ENCODE data around the gene ALG6. TPM values are rescaled to one million over a fixed set of nuclear protein-coding genes. Genes with fewer than 3 reads are reported as not detected.
"Not testable (repeated sequence)": the region's sequence is repeated elsewhere in the genome, so short reads cannot be mapped to it uniquely, and the experiment has no call there.

ALG6 gene
- total RNA-seq, 2 donors from 2014 or later: 18.1 to 20.4 TPM

DNA sequence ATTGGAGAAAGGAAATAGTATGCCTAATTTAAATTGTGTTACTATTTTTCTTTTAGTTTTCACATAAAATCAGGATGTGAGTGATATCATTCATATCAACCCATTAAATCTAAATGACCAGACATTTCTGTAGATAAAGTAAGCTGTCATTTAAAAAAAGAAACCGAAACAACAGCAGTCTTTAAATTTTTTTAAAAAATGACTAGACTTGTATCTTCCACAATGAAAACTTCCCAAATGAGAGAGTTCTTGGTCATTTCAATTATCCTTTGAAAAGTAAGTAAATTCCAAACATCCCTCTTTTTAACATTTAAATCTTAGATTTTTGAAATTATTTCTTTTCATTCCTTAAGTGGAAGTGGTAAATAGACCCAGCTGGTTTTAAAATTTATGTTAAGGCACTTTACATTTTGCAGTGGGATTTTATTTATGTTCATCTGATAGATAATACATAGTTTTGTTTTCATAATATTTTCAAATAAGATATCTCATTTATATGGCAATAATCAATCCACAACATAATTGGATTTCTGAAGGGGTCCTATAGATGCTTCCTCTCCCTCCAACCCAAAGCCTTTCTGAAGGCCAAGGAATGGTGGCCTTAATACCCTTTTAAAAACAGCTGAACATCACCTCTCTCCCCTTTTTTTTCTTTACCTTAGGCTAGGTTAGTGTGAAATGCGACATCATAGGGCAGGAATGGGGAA, 42.0 kb upstream of the ALG6 start:
- Mint-ChIP-seq H3K4me1 (peaks cover 13% of the 10 kb centered on the region), H3K27ac (no peak overlapping the region)

DNA sequence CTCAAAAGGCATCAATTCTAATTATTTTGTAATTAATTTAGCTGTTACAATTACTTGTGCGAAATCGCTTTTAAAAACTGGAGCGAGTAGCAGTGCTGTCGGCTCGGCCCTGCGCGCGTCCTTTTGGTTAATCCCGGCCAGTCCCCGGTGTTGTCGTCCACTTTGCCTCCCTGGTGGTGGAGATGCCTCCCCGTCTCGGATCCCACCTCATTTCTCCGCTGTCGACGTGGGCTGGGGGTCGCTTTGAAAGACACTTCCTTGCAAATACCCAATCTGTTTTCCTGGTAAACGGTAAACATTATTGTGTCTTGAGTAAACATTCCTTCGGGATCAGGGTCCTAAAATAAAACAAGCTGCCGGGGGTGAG, 41.3 kb upstream of the ALG6 start:
- Mint-ChIP-seq H3K27ac (no peak overlapping the region), H3K9me3 (peaks cover 3% of the 10 kb centered on the region), H3K36me3 (ENCODE audit: low read depth) (peaks cover 34% of the 10 kb centered on the region), H3K27me3 (peaks cover 63% of the 10 kb centered on the region), H3K4me3 (no peak overlapping the region), H3K4me1 (peaks cover 13% of the 10 kb centered on the region)
- ATAC-seq (replicated peaks): no peak

More for the DNA sequence above, 42.0 kb upstream of the ALG6 start:
- no peak for ATAC-seq (replicated peaks)
- Mint-ChIP-seq H3K4me3 (no peak overlapping the region), H3K27me3 (peaks cover 56% of the 10 kb centered on the region), H3K36me3 (ENCODE audit: low read depth) (peaks cover 38% of the 10 kb centered on the region), H3K9me3 (peaks cover 3% of the 10 kb centered on the region)

DNA sequence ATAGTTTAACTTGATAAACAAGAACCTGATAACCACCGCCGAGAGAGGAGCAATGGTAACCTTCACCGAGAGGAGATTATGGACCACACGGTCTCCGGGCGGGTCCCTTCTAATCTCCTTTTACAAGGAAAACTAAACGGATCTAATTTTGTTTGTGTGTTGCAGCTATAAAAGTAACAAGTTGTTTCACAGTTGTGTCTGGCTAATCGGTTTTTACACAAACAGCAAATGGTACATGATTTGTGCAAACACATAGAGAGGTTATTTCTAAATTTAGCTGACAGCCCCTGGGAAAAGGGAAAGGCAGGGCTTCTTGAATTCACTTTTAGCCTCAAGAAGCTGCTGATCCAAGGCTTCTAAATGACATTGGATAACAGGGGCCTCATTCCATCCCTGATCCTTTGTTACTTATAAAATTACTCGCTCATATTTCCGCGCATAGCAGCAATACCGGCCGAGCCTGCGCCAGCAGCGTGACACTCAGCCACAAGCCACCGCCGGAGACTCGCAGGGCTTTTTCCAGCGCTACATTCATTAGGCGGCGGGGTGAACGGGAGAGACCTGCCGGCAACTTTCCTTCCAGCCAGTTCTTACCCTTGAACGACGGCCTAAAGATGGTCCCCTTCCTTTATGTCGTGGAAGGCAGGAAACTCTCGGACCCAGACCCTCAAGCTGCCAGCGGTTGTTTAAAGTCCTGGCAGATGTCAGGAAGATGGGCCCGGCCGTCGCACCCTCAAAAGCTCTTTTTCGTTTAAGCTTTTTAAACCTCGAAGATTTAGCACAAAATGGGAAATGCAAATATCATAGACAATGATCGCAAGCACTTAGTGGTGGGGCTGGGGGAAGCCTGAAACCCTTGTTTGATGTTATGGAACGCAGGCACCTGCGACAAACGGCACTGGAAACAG, 40.7 kb upstream of the ALG6 start:
- Mint-ChIP-seq H3K27me3 (peaks cover 60% of the 10 kb centered on the region), H3K4me3 (peak overlapping the region; percentile 30), H3K27ac (no peak overlapping the region), H3K4me1 (peaks cover 8% of the 10 kb centered on the region), H3K36me3 (ENCODE audit: low read depth) (peaks cover 28% of the 10 kb centered on the region), H3K9me3 (peaks cover 3% of the 10 kb centered on the region)
- ATAC-seq (replicated peaks): no peak

DNA sequence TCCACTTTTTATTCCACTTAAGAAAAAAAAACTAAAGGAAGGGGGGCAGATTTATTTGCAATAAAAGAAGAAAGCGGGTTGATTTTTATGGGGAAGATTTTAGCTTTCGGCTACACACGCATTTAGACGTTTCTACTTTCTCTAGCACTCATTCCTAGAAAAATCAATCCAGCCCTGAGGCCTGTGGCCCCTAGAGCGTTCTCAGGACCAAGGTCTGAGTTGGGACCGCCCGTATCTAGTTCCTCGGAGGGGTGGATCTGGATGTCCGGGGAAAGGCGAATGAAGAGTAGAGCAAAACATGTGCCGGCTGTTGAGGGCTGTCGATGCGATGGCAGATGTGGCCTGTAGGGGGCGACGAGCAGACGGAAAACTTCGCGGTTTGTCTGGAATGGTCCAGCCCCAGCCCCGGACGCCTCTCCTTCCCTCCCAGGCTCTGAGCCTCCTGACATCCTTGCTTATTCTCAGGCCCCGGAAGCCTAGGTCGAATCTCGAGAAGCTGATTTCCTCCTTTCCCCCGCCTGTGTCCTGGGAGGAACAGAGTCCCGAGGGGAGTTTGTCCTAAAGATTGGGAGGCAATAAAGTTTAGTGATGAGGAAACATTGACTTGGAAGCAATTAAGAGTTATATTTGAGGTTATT, 39.9 kb upstream of the ALG6 start:
- H3K27ac Mint-ChIP-seq: no peak overlapping the region
- H3K4me1 Mint-ChIP-seq: peaks cover 6% of the 10 kb centered on the region
- H3K36me3 Mint-ChIP-seq (ENCODE audit: low read depth): peaks cover 26% of the 10 kb centered on the region
- peak; percentile 39 for ATAC-seq (replicated peaks)
- H3K27me3 Mint-ChIP-seq: peaks cover 64% of the 10 kb centered on the region
- peaks cover 3% of the 10 kb centered on the region for H3K9me3 Mint-ChIP-seq
- H3K4me3 Mint-ChIP-seq: peak overlapping the region; percentile 30

DNA sequence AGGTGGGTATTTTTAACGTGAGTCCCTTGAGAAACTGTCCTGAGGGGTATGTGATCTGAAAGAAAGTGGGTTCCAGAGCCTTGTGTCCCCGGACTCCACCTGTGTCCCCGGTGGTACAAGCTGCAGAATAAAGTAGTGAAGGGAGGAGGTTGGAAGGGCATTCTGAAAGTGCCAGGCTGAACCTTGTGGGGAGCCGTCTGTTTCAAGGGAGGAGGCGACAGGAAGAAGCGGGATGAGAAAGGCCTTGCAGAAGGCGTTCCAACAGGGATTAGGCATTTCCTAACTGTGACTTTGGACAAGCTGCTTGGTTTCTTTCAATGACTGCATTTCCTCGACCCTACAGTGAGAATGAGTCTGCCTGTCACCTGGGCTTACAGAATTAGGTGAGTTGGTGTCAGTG, 39.3 kb upstream of the ALG6 start:
- Mint-ChIP-seq H3K4me3 (no peak overlapping the region), H3K9me3 (peaks cover 3% of the 10 kb centered on the region), H3K27ac (no peak overlapping the region), H3K36me3 (ENCODE audit: low read depth) (peaks cover 26% of the 10 kb centered on the region), H3K27me3 (peaks cover 68% of the 10 kb centered on the region), H3K4me1 (peaks cover 6% of the 10 kb centered on the region)
- ATAC-seq (replicated peaks): no peak

DNA sequence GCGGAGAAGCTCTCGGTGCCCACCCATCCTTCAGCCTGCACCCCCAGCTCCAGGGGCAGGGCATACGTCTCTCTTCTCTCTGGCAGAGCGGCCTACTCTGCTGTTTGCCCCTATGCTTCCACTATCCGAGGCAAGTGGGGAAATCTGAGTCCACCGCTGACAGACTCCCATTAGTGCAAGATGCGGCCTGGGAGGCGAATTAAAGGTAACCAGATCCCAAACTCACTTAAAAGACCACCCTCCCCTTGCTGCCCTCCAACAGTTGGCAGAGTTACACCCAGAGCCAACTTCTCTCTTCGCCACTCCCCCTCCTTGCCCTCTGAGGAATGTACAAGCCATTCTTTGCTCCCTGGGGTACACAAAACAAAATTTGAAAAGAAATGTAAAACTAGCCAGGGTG, 38.6 kb upstream of the ALG6 start:
- Mint-ChIP-seq H3K4me3 (no peak overlapping the region), H3K4me1 (peaks cover 6% of the 10 kb centered on the region), H3K27me3 (peaks cover 72% of the 10 kb centered on the region), H3K36me3 (ENCODE audit: low read depth) (peaks cover 26% of the 10 kb centered on the region), H3K27ac (no peak overlapping the region), H3K9me3 (peaks cover 3% of the 10 kb centered on the region)
- no peak for ATAC-seq (replicated peaks)

DNA sequence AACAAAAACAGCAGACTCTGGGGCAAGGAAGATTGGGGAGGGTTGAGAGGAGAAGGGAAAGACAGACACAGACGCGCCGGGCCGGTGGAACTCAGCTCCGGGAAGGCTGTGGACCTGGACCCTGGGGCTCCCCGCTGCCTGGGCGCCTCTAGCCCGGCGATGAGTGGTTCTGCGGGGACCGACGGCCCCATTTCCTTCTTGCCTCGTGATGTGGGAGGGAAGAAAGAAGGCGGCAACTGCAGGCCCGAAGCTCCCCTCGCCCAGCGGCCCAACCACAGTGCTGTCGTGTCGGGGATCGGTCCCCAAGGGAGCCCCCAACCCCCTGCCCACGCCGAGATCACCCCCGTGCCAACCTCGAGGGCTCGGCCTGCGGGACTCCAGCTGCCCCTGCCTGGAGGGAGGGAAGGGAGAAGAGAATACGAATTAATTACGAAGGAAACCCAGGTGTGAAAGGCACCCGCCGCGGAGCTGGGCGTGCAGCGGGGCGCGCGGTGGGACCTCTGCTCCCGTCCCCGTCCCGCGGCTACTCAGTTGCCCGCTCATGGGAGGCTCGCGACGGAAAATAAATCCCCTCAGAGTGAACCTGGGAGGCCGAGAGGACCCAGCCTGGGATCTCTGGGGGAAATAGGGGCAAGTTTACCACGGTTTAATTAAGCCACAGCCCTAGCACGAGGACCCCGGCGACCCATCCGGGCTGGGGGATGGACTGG, 37.7 kb upstream of the ALG6 start:
- peaks cover 6% of the 10 kb centered on the region for H3K4me1 Mint-ChIP-seq
- peaks cover 3% of the 10 kb centered on the region for H3K9me3 Mint-ChIP-seq
- no peak for ATAC-seq (replicated peaks)
- no peak overlapping the region for H3K27ac Mint-ChIP-seq
- H3K4me3 Mint-ChIP-seq: peak overlapping the region; percentile 31
- H3K36me3 Mint-ChIP-seq (ENCODE audit: low read depth): peaks cover 20% of the 10 kb centered on the region
- H3K27me3 Mint-ChIP-seq: peaks cover 76% of the 10 kb centered on the region

DNA sequence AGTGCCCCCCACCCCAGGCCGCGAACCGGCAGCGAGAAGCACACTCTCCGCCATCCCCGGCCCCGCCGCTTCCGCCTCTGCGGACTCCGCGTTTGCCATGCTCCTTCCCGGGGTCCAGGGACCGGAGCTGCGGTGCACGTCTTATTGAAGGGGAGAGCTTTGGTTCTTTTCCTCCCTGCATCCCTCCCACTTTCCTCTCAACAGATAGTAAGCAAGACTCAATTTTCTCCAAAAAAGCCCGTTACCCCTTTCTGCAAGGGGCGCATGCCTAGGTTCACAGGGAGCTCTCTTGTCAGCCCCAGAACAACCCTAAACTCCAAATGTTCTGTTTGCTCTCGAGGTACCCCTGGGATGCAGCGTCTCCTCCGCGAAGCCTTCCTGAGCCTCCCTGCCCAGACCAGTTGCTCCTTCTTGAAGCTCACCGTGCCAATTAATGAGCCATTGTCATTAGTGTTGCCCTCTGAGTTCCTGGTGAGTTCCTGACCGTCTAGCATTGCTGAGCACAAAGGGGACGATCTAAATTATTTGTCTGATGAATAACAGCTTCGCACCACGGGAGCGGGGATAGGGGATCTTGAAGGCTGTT, 37.0 kb upstream of the ALG6 start:
- peaks cover 3% of the 10 kb centered on the region for H3K9me3 Mint-ChIP-seq
- peaks cover 6% of the 10 kb centered on the region for H3K4me1 Mint-ChIP-seq
- H3K27ac Mint-ChIP-seq: no peak overlapping the region
- ATAC-seq (replicated peaks): no peak
- peaks cover 79% of the 10 kb centered on the region for H3K27me3 Mint-ChIP-seq
- H3K4me3 Mint-ChIP-seq: no peak overlapping the region
- peaks cover 20% of the 10 kb centered on the region for H3K36me3 Mint-ChIP-seq (ENCODE audit: low read depth)

DNA sequence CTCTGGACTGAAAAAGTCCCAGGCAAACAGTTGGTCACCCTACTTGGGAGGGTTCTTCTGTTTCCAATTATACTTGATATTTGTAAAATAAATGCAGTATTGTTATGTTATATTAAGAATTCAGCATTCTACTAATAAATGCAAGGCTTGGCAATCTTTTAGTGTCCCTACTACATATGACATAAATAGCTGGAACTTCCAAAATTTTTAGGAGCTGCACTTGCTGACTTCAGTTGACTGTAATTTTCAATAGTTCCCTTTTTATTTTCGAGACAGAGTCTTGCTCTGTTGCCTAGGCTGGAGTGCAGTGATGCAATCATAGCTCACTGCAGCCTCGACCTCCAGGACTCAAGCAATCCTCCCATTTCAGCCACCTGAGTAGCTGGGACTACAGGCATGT, 25.0 kb upstream of the ALG6 start:
- ATAC-seq (replicated peaks): no peak
- H3K27ac Mint-ChIP-seq: no peak overlapping the region
- peaks cover 26% of the 10 kb centered on the region for H3K27me3 Mint-ChIP-seq
- H3K9me3 Mint-ChIP-seq: no peaks in the 10 kb centered on the region
- no peak overlapping the region for H3K4me3 Mint-ChIP-seq
- H3K4me1 Mint-ChIP-seq: no peaks in the 10 kb centered on the region
- H3K36me3 Mint-ChIP-seq (ENCODE audit: low read depth): no peaks in the 10 kb centered on the region

DNA sequence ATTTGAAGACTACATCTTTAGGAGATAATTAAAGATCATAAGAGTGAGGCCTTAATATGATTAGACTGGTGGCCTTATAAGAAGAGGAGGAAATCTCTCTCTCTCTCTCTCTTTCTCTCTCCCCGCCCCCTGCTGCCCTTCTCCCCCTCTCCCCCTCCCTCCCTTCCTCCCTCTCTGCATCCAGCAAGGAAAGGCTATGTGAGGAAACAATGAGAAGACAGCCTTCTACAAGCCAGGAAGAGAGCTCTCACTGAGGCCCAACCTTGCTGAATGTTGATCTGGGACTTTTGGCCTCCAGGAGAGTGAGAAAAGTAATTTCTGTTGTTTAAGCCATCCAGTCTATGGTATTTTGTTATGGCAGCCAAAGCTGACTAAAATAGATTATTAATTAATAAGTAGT, 23.5 kb upstream of the ALG6 start:
- H3K27me3 Mint-ChIP-seq: peaks cover 26% of the 10 kb centered on the region
- H3K9me3 Mint-ChIP-seq: no peaks in the 10 kb centered on the region
- no peaks in the 10 kb centered on the region for H3K4me1 Mint-ChIP-seq
- H3K4me3 Mint-ChIP-seq: no peak overlapping the region
- no peak for ATAC-seq (replicated peaks)
- no peaks in the 10 kb centered on the region for H3K36me3 Mint-ChIP-seq (ENCODE audit: low read depth)
- H3K27ac Mint-ChIP-seq: no peak overlapping the region

DNA sequence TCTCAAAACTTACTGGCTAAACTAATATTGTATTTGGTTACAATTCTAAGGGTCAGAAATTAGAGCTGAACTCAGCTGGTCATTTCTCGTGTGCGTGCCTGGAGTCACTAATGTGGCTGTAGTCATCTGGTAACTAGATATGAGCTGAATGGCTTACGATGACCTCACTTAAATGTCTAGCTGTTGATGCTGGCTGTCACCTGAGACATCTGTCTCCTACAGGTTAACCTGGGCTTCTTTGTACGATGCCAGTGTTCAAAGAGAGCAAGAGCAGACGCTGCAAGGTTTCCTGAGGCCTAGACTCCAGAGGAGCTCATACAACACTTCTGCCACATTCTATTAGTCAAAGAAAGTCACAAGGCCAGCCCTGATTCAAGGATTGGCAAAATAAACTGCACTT, 17.1 kb upstream of the ALG6 start:
- Mint-ChIP-seq H3K36me3 (ENCODE audit: low read depth) (no peaks in the 10 kb centered on the region), H3K9me3 (no peaks in the 10 kb centered on the region), H3K27me3 (peaks cover 33% of the 10 kb centered on the region), H3K4me1 (no peaks in the 10 kb centered on the region), H3K4me3 (no peak overlapping the region), H3K27ac (no peak overlapping the region)
- no peak for ATAC-seq (replicated peaks)

DNA sequence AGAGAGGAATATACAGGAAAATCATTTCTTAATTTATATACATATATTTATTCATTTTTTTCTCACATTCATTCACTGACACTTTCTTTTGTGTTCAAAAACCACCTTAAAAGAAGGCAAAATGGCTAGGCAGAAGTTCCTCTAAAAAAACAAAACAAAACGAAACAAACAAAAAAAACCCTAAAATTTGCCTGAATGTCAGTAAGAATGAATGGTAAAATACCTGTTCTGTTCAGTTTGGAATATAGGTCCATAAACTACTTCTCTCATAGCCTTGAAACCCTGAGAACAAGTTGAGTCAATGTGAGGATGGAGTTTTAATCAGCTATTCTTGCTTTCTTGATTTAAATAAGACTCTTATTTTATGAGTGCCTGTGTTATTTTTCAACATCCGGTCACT, 14.7 kb upstream of the ALG6 start:
- Mint-ChIP-seq H3K27me3 (peaks cover 26% of the 10 kb centered on the region), H3K9me3 (no peaks in the 10 kb centered on the region), H3K27ac (no peak overlapping the region), H3K4me3 (no peak overlapping the region), H3K36me3 (ENCODE audit: low read depth) (no peaks in the 10 kb centered on the region), H3K4me1 (no peaks in the 10 kb centered on the region)
- no peak for ATAC-seq (replicated peaks)

DNA sequence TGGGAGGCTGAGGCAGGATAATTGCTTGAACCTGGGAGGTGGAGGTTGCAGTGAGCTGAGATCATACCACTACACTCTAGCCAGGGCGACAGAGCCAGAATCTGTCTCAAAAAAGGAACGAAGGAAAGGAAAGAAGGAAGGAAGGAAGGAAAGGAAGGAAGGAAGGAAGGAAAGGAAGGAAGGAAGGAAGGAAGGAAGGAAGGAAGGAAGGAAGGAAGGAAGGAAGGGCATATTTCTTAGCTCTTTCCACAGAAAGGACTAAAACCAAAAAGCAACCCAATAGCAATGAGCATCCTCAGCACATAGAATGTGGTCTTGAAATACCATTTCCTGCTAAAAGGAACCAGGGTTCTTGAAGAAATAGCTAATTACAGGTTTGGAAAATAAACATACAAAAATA, 11.2 kb upstream of the ALG6 start:
- H3K36me3 Mint-ChIP-seq (ENCODE audit: low read depth); H3K4me1 Mint-ChIP-seq; H3K9me3 Mint-ChIP-seq; H3K27ac Mint-ChIP-seq; ATAC-seq (replicated peaks); H3K4me3 Mint-ChIP-seq: not testable (repeated sequence)
- peaks cover 31% of the 10 kb centered on the region for H3K27me3 Mint-ChIP-seq

DNA sequence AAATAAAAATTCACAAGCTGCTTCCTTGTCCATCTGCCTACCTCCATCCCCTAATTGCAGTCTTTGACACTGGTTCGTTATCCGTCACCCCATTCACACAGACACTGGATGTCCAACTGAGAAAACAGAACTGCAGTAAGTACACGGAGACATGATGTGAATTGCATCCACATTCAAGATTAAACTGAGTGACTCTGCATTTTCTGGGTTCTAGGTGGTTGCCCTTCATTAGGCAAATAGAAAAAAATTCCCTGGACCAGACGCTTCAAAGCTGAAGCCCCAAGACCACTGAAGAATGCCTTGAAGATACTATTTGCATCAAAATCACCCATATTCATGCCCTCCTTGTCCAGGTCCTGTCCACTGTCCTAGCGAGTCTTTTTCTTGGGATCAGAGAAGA, 7.9 kb upstream of the ALG6 start:
- Mint-ChIP-seq H3K27me3 (peaks cover 21% of the 10 kb centered on the region), H3K36me3 (ENCODE audit: low read depth) (no peaks in the 10 kb centered on the region), H3K9me3 (no peaks in the 10 kb centered on the region), H3K4me3 (no peak overlapping the region), H3K4me1 (no peaks in the 10 kb centered on the region), H3K27ac (no peak overlapping the region)
- ATAC-seq (replicated peaks): no peak
